Cerebellar cortex (tissue), 1 donor: ENCODE data around the gene CFAP92.

Source experiments
- DNase-seq: peaks from one replicate; pipeline ENCODE4 v3.0.0-alpha.2; 2015; ENCODE audit warnings: low spot score

The CFAP92 gene

GRCh38 chr3:129025108-129025507, 31.2 kb upstream of the CFAP92 start:
- no peak for DNase-seq

- peak; percentile 64 for DNase-seq
Observed at GRCh38 chr3:129023909-129024308, 30.0 kb upstream of the CFAP92 start.

- no peak for DNase-seq
Observed at GRCh38 chr3:129023008-129023358, 29.1 kb upstream of the CFAP92 start.

- DNase-seq: no peak
Observed at GRCh38 chr3:129022114-129023007, 28.5 kb upstream of the CFAP92 start.

- no peak for DNase-seq
Observed at GRCh38 chr3:129021140-129021551, 27.3 kb upstream of the CFAP92 start.

GRCh38 chr3:129020691-129021090, 26.8 kb upstream of the CFAP92 start:
- no peak for DNase-seq

GRCh38 chr3:129019266-129019665, 25.4 kb upstream of the CFAP92 start:
- no peak for DNase-seq

GRCh38 chr3:129018751-129019150, 24.9 kb upstream of the CFAP92 start:
- DNase-seq: no peak

GRCh38 chr3:129018271-129018670, 24.4 kb upstream of the CFAP92 start:
- no peak for DNase-seq

GRCh38 chr3:129017484-129017899, 23.6 kb upstream of the CFAP92 start:
- DNase-seq: no peak

GRCh38 chr3:129016720-129017483, 23.0 kb upstream of the CFAP92 start:
- DNase-seq: no peak

GRCh38 chr3:129016356-129016719, 22.5 kb upstream of the CFAP92 start:
- DNase-seq: no peak

GRCh38 chr3:129015388-129016105, 21.7 kb upstream of the CFAP92 start:
- no peak for DNase-seq

- no peak for DNase-seq
Observed at GRCh38 chr3:129014793-129015345, 21.0 kb upstream of the CFAP92 start.

GRCh38 chr3:129014148-129014547, 20.3 kb upstream of the CFAP92 start:
- DNase-seq: no peak

- DNase-seq: no peak
Observed at GRCh38 chr3:129013491-129013891, 19.6 kb upstream of the CFAP92 start.

GRCh38 chr3:129010310-129010956, 16.6 kb upstream of the CFAP92 start:
- DNase-seq: no peak

GRCh38 chr3:129009266-129009665, 15.4 kb upstream of the CFAP92 start:
- peak; percentile 85 for DNase-seq

GRCh38 chr3:129007792-129008191, 13.9 kb upstream of the CFAP92 start:
- peak; percentile 87 for DNase-seq

- DNase-seq: no peak
Observed at GRCh38 chr3:129006864-129007263, 13.0 kb upstream of the CFAP92 start.

GRCh38 chr3:129005526-129006303, 11.8 kb upstream of the CFAP92 start:
- no peak for DNase-seq
